ENCODE data around the gene ATRX.

The ATRX gene

DNA sequence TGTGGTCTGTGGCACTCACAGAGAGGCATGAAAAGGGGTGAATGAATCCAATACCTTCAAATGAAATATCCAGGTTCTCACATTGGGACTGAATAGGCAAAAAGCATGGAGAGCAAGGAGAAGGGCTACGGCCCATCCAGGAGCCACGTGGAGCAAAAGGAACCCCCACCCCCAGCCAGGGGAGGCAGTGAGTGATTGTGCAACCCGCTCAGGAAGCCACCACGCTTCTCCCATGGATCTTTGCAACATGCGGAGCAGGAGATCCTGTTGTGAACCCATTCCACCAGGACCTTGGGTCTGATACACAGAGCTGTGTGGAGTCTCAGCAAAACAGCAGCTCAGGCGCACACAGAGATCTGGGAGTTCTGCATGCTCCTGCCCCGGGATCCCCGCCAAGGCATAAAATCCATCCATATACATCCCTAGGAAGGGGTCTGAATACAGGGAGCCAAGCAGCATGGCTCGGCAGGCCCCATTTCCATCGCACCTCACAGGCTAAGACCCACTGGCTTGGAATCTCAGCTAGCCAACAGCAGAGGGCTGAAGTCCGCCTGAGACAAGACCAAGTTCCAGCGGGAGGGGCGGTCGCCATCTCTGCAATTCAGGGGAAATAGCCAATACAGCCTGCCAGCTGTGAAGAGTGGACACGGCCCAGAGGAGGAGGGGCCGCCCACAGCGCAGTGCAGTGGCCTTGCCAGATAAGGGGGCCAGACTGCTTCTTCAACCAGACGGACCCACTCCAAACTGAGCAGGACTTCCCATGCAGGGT lies 258.6 kb downstream of the ATRX start:
- no peak overlapping the region for H2AFZ ChIP-seq (ENCODE audit: low read length)
- H3K4me2 ChIP-seq (ENCODE audit: low read depth, low read length, poor library complexity, severe bottlenecking) = no peak overlapping the region
- no peaks in the 10 kb centered on the region for H3F3A ChIP-seq (ENCODE audit: low read depth)
- H3K9me2 ChIP-seq (replicated peaks; ENCODE audit: low read depth, low read length) = no peaks in the 10 kb centered on the region
- no peak for TF ChIP-seq EZH2phosphoT487 (IDR thresholded peaks at IDR 0.05; ENCODE audit: borderline replicate concordance)
- TF ChIP-seq, protein P1, sequence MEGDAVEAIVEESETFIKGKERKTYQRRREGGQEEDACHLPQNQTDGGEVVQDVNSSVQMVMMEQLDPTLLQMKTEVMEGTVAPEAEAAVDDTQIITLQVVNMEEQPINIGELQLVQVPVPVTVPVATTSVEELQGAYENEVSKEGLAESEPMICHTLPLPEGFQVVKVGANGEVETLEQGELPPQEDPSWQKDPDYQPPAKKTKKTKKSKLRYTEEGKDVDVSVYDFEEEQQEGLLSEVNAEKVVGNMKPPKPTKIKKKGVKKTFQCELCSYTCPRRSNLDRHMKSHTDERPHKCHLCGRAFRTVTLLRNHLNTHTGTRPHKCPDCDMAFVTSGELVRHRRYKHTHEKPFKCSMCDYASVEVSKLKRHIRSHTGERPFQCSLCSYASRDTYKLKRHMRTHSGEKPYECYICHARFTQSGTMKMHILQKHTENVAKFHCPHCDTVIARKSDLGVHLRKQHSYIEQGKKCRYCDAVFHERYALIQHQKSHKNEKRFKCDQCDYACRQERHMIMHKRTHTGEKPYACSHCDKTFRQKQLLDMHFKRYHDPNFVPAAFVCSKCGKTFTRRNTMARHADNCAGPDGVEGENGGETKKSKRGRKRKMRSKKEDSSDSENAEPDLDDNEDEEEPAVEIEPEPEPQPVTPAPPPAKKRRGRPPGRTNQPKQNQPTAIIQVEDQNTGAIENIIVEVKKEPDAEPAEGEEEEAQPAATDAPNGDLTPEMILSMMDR (conservative IDR thresholded peaks at IDR 0.05; ENCODE audit: low read length) = no peak
- no peaks in the 10 kb centered on the region for H4K20me1 ChIP-seq (ENCODE audit: insufficient read depth, low read length, poor library complexity, severe bottlenecking)
- peaks cover 8% of the 10 kb centered on the region; the same call in 1 of the 2 replicates for H3K36me3 ChIP-seq (ENCODE audit: insufficient read depth, low read length)
- no peak overlapping the region for H3K4me3 ChIP-seq (ENCODE audit: low read length, poor library complexity, severe bottlenecking)
- H3K9me3 ChIP-seq (ENCODE audit: insufficient read depth, low read depth, low read length) = no peaks in the 10 kb centered on the region
- H3K4me1 ChIP-seq (ENCODE audit: insufficient read depth, low read length, poor library complexity, severe bottlenecking) = no peaks in the 10 kb centered on the region
- no peak overlapping the region for H3K9ac ChIP-seq (ENCODE audit: low read depth, low read length, poor library complexity, severe bottlenecking)
- H3K79me2 ChIP-seq (ENCODE audit: insufficient read depth, low read length) = no peaks in the 10 kb centered on the region
- H3K27me3 ChIP-seq (ENCODE audit: insufficient read depth, low read length, poor library complexity, severe bottlenecking) = no peaks in the 10 kb centered on the region

DNA sequence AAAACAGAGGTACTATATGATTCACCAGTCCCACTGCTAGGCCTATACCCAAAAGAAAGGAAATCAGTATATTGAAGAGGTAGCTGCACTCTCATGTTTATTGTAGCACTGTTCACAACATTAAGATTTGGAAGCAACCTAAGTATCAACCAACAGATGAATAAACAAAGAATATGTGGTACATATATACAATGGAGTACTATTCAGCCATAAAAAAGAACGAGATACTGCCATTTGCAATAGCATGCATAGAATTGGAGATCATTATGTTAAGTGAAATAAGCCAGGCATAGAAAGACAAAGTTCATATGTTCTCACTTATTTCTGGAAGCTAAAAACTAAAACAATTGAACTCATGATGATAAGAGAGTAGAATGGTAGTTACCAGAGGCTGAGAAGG lies 266.3 kb downstream of the ATRX start:
- H2AFZ ChIP-seq (ENCODE audit: low read length) = no peak overlapping the region
- H3K27me3 ChIP-seq (ENCODE audit: insufficient read depth, low read length, poor library complexity, severe bottlenecking) = no peaks in the 10 kb centered on the region
- TF ChIP-seq, protein P1 (conservative IDR thresholded peaks at IDR 0.05; ENCODE audit: low read length) = no peak
- no peak for TF ChIP-seq EZH2phosphoT487 (IDR thresholded peaks at IDR 0.05; ENCODE audit: borderline replicate concordance)
- no peak overlapping the region for H3K4me3 ChIP-seq (ENCODE audit: low read length, poor library complexity, severe bottlenecking)
- no peaks in the 10 kb centered on the region for H3K9me3 ChIP-seq (ENCODE audit: insufficient read depth, low read depth, low read length)
- no peaks in the 10 kb centered on the region for H4K20me1 ChIP-seq (ENCODE audit: insufficient read depth, low read length, poor library complexity, severe bottlenecking)
- H3K9ac ChIP-seq (ENCODE audit: low read depth, low read length, poor library complexity, severe bottlenecking) = no peak overlapping the region
- no peaks in the 10 kb centered on the region for H3K9me2 ChIP-seq (replicated peaks; ENCODE audit: low read depth, low read length)
- H3K4me2 ChIP-seq (ENCODE audit: low read depth, low read length, poor library complexity, severe bottlenecking) = no peak overlapping the region
- no peaks in the 10 kb centered on the region for H3K4me1 ChIP-seq (ENCODE audit: insufficient read depth, low read length, poor library complexity, severe bottlenecking)
- no peaks in the 10 kb centered on the region for H3K79me2 ChIP-seq (ENCODE audit: insufficient read depth, low read length)
- H3F3A ChIP-seq (ENCODE audit: low read depth) = no peaks in the 10 kb centered on the region
- peaks cover 54% of the 10 kb centered on the region for H3K36me3 ChIP-seq (ENCODE audit: insufficient read depth, low read length)

DNA sequence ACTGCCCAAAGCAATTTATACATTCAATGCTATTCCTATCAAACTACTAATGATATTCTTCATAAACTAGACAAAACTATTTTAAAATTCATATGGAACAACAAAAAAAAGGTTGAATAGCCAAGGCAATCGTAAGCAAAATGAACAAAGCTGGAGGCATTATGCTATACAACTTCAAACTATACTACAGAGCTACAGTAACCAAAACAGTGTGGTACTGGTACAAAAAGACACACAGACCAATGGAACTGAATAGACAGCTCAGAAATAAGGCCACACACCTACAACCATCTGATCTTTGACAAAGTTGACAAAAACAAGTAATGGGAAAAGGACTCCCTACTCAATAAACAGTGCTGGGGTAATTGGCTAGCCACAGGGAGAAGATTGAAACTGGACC lies 271.8 kb downstream of the ATRX start:
- Histone ChIP-seq H3K79me2 (ENCODE audit: insufficient read depth, low read length) (no peaks in the 10 kb centered on the region), H3K4me3 (ENCODE audit: low read length, poor library complexity, severe bottlenecking) (no peak overlapping the region), H4K20me1 (ENCODE audit: insufficient read depth, low read length, poor library complexity, severe bottlenecking) (no peaks in the 10 kb centered on the region), H2AFZ (ENCODE audit: low read length) (no peak overlapping the region), H3K36me3 (ENCODE audit: insufficient read depth, low read length) (peaks cover 38% of the 10 kb centered on the region), H3K27me3 (ENCODE audit: insufficient read depth, low read length, poor library complexity, severe bottlenecking) (no peaks in the 10 kb centered on the region), H3K9me3 (ENCODE audit: insufficient read depth, low read depth, low read length) (no peaks in the 10 kb centered on the region), H3K9me2 (replicated peaks; ENCODE audit: low read depth, low read length) (no peaks in the 10 kb centered on the region), H3F3A (ENCODE audit: low read depth) (no peaks in the 10 kb centered on the region), H3K4me1 (ENCODE audit: insufficient read depth, low read length, poor library complexity, severe bottlenecking) (no peaks in the 10 kb centered on the region), H3K9ac (ENCODE audit: low read depth, low read length, poor library complexity, severe bottlenecking) (no peak overlapping the region), H3K4me2 (ENCODE audit: low read depth, low read length, poor library complexity, severe bottlenecking) (no peak overlapping the region)
- TF ChIP-seq, protein P1 (conservative IDR thresholded peaks at IDR 0.05; ENCODE audit: low read length) = no peak
- TF ChIP-seq EZH2phosphoT487 (IDR thresholded peaks at IDR 0.05; ENCODE audit: borderline replicate concordance) = no peak

Data from Loucy (cell line).